Measurements from ENCODE around the gene ADRB2.

GRCh38 chr5:148831590-148832565 is 5.5 kb downstream of the ADRB2 start:
- no peak for TF ChIP-seq CTCF (IDR thresholded peaks at IDR 0.05)
- TF ChIP-seq ZFX (IDR thresholded peaks at IDR 0.05; ENCODE audit: borderline replicate concordance): no peak

Measured in 22Rv1 (cell line).